Tibial nerve (tissue), 4 donors: ENCODE data around the gene ASTN2.

Source experiments
- CTCF ChIP-seq, 5 experiments: fragments of 200-600 bp in 3 of 5; fragments of 450-650 bp in 2 of 5; sonication (generic) in 3 of 5; IDR thresholded peaks; one replicate each; pipeline ENCODE4 v1.5.1; 2016 to 2019; ENCODE audit warnings: antibody characterized with exemption in 5 of 5, mild to moderate bottlenecking in 3 of 5, moderate library complexity in 2 of 5
- EP300 ChIP-seq, 2 donors: sonication (generic); formaldehyde crosslinking; IDR thresholded peaks; one replicate each; pipeline ENCODE4 v1.6.1; 2017; ENCODE audit warnings: antibody characterized with exemption in 2 of 2, mild to moderate bottlenecking in 1 of 2
- POLR2A ChIP-seq, 2 donors: fragments of 450-650 bp; IDR thresholded peaks; one replicate each; pipeline ENCODE4 v1.6.1; 2017; ENCODE audit warnings: antibody characterized with exemption in 2 of 2, mild to moderate bottlenecking in 2 of 2, moderate library complexity in 2 of 2

GRCh38 chr9:116888066-116888465 lies 526.8 kb downstream of the ASTN2 start:
- TF ChIP-seq CTCF (IDR thresholded peaks at IDR 0.05) = no peak
- TF ChIP-seq POLR2A (IDR thresholded peaks at IDR 0.05) = no peak
- no peak for TF ChIP-seq EP300 (IDR thresholded peaks at IDR 0.05)
